ENCODE measurements around the gene PDE4B.

GRCh38 chr1:66351478-66351877 lies 558.8 kb downstream of the PDE4B start:
- TF ChIP-seq E2F6 (IDR thresholded peaks at IDR 0.05; ENCODE audit: borderline replicate concordance, low read depth) (no peak), CTCF (IDR thresholded peaks at IDR 0.05) (no peak), POLR2A (IDR thresholded peaks at IDR 0.05; ENCODE audit: low read length) (no peak), EP300 (IDR thresholded peaks at IDR 0.05) (no peak), REST (IDR thresholded peaks at IDR 0.05) (no peak), JUNB (IDR thresholded peaks at IDR 0.05) (no peak), MYC (IDR thresholded peaks at IDR 0.05; ENCODE audit: borderline replicate concordance, low read length) (no peak)

Data from A549 (cell line).